GM21423 (cell line): Measurements from ENCODE around the gene PDE8A.
A peak's percentile ranks its signal among the peaks of the same experiment; 100 is the strongest.
"Not testable (repeated sequence)": the region's sequence is repeated elsewhere in the genome, so short reads cannot be mapped to it uniquely, and the experiment has no call there.

Experiments used
- ATAC-seq: cut with Tn5 transposase; IDR thresholded peaks from one replicate; pipeline ENCODE4 v1.9.1; 2021; ENCODE audit warnings: mild to moderate bottlenecking, moderate library complexity; ENCODE audit not compliant: unreplicated experiment

Gene PDE8A

GRCh38 chr15:84961114-84961452 lies 20.6 kb upstream of the PDE8A start:
- ATAC-seq, result no peak

GRCh38 chr15:84961707-84962106 lies 19.9 kb upstream of the PDE8A start:
- ATAC-seq, result no peak

- no peak for ATAC-seq
These were observed 18.7 kb upstream of the PDE8A start for GRCh38 chr15:84962955-84963354.

- no peak for ATAC-seq
These were observed 14.3 kb upstream of the PDE8A start for GRCh38 chr15:84967380-84967779.

- ATAC-seq, result no peak
These were observed 13.4 kb upstream of the PDE8A start for GRCh38 chr15:84968301-84968700.

GRCh38 chr15:84969257-84969656 lies 12.4 kb upstream of the PDE8A start:
- ATAC-seq, result no peak

- ATAC-seq, result no peak
These were observed 10.8 kb upstream of the PDE8A start for GRCh38 chr15:84970843-84971242.

GRCh38 chr15:84973492-84974460 lies 7.9 kb upstream of the PDE8A start:
- ATAC-seq, result no peak

- ATAC-seq, result no peak
These were observed 5.7 kb upstream of the PDE8A start for GRCh38 chr15:84975871-84976351.

- no peak for ATAC-seq
These were observed 4.8 kb upstream of the PDE8A start for GRCh38 chr15:84976746-84977345.

- no peak for ATAC-seq
These were observed 2.0 kb upstream of the PDE8A start for GRCh38 chr15:84979651-84980050.

- ATAC-seq, result peak; percentile 48
These were observed 1.2 kb upstream of the PDE8A start for GRCh38 chr15:84980196-84981053.

GRCh38 chr15:84981054-84981710 lies 474 bp upstream of the PDE8A start:
- peak; percentile 61 for ATAC-seq

GRCh38 chr15:84982301-84982920 lies 755 bp downstream of the PDE8A start:
- ATAC-seq, result no peak

- no peak for ATAC-seq
These were observed 1.6 kb downstream of the PDE8A start for GRCh38 chr15:84983294-84983693.

GRCh38 chr15:84983711-84984110 lies 2.1 kb downstream of the PDE8A start:
- no peak for ATAC-seq

- no peak for ATAC-seq
These were observed 3.5 kb downstream of the PDE8A start for GRCh38 chr15:84985158-84985557.

GRCh38 chr15:84987351-84987750 lies 5.7 kb downstream of the PDE8A start:
- not testable (repeated sequence) for ATAC-seq

GRCh38 chr15:84987949-84988624 lies 6.4 kb downstream of the PDE8A start:
- peak; percentile 41 for ATAC-seq
